Forelimb muscle (tissue), 1 donor: ENCODE measurements around the gene BTBD7. TPM values are rescaled to one million over a fixed set of nuclear protein-coding genes. Genes with fewer than 3 reads are reported as not detected.

ENCODE experiments used
- DNase-seq: peaks from one replicate; pipeline ENCODE4 v3.0.0-alpha.2; 2013; ENCODE audit warnings: low read depth
- polyA plus RNA-seq: library from polyadenylated mRNA; unstranded; fragments of 120-200 nt; gene quantifications from one replicate; pipeline ENCODE4 v1.2.1, GENCODE V29; 2013; ENCODE audit not compliant: insufficient read length

The BTBD7 gene
- polyA plus RNA-seq, 1 donor, result 19.3 TPM

DNA sequence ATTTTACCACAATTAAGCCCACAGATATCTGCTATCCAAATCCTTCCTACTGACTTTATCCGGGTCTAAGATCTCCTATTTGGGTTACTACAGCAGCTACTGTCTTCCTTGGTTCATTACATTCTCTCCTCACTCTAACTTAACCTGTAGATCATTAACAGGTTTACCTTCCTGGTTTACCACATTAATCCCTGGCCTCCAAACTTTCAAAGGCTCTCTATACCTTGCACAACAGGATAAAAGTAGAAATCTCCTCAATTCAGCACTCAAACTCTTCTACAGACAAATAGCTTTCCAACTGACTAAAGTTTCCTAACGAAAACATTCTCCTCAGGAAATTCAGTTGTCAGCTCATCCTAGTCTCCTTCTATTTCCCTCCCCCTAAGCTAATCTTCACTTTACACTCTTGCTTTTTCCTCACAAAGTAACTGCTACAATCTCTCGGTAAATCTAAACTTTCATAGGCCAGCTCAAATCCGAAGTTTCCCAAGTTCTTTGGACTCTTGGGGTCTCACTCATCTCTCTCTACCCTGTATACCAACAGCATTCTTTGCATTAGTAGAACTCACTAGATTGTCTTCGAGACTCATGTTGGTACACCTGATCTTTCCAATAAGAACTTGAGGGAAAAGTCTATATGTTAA, 2.7 kb downstream of the BTBD7 start:
- DNase-seq, result no peak

- no peak for DNase-seq
Observed at GRCh38 chr14:93328546-93328945, 4.3 kb downstream of the BTBD7 start.

- no peak for DNase-seq
Observed at GRCh38 chr14:93326196-93326595, 6.6 kb downstream of the BTBD7 start.

DNA sequence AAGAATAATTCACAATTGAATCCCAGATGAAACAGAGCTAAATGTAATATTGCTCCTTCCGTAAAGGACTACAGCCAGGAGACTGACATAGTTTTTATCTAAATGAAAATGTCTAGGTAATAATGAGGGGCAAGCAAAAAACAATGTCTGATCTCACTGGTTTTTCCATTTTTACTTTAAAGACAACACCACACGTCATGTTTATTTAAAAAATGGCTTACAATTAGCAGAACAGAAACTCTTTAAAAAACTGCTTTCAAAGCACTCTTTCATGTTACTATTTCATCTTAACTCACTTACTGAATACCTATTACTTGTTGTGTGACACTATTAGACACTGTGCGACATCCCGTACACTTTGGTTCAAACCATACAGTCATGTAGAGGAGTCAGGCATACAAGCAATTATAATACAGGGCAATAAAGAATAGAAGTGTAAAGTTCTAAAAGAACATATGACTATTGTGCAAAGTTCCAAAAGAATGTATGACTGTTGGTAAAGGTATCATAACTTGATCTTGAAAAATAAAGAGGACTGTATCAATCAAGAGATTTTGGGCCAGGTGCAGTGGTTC, 9.1 kb downstream of the BTBD7 start:
- DNase-seq, result no peak

DNA sequence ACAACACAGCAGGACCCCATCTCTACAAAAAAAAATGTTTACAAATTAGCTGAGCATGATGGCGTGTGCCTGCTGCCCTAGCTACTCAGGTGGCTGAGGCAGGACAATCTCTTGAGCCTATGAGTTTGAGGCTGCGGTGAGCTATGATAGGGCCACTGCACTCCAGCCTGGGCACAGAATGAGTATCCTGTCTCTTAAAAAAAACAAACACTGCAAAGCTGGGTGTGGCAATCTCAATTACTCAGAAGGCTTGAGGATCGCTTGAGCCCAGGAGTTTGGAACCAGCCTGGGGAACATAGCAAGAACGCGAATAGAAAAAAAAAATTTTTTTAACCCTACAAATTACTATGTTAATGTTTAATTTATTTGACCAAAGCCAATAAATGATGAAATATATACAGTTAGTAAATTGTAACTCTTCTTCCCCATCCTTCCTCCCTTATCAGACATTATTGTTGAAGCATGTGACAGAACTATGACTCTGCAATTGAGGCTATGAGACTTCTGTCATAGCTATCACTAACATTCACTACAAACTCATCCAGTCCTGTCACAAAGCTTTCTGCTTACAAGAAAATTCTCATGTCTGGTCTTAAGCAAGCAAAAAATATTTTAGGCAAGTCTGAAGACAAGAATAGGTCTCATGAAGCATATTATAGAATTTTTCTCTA, 9.8 kb downstream of the BTBD7 start:
- no peak for DNase-seq

DNA sequence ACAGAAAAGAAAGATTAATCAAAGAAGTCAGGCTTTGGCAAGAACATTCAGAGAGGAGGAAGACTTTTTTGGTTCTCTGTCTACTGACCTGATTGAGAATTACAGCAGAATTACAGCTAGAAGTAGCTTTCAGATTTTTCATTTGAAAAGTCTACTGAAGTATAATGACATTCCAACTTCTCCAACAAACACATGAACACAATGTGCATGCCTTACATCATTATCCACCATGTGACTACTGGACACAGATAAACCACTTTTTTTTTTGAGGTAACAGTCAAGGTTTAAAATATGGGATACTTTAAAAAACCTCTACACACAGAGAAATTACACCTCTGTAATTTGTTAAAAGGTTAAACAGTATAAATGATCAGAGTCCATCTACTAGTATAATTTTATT, 12.3 kb downstream of the BTBD7 start:
- no peak for DNase-seq

- no peak for DNase-seq
Observed at GRCh38 chr14:93319958-93320357, 12.9 kb downstream of the BTBD7 start.

GRCh38 chr14:93319494-93319893, 13.3 kb downstream of the BTBD7 start:
- no peak for DNase-seq

DNA sequence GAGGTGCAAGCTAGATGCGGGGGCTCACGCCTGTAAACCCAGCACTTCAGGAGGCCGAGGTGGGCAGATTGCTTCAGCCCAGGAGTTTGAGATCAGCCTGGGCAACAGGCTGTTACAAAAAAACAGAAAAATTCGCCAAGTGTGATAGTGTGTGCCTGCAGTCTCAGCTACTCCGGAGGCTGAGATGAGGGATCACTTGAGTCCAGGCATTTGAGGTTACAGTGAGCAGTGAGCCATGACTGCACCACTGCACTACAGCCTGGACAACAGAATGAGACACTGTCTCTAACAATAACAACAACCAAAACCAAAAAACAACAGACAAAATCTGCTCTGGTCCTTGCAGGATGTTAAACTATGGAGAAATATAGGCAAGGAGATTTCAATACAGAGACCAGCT, 13.9 kb downstream of the BTBD7 start:
- DNase-seq, result no peak

DNA sequence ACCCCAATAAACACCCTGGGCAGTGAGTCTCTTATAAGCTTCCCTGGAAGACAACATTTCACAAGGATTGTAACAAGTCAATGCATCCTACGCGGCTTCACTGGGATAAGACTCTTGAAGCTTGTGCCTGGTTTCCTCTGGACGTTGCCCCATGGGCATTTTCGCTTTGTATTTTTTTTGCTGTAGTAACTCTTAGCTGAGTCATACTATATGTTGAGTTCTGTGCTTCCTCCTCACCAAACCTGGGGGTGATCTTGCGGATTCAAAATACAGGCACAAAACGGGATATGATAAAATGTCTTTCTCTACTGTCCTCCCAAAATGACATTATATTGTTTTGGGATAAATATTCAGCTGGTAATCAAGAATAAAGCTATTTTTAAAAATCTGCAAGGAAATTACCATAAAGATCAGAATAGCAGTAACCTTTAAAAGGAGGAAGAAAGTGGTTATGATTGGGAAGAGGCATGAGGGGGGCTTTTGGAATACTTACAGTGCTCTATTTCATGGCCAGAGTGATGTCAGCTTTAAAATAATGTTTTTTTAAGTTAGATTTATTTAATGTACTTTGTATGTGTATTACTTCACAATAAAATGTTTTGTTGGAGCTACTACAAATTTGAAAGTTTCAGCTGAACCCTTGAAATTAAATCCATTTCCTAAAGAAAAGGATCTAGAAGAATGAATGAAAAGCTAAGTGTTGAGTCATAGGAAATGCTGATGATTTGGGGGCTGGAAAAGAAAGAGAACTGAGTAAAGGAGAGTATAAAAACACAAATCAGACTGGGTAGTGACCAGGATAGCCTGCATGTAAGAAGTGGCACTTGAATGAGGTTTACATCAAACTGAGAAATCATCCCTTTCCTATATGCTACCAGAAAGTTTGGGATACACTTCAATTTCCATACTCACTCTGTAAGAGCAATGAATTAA, 14.7 kb downstream of the BTBD7 start:
- no peak for DNase-seq

DNA sequence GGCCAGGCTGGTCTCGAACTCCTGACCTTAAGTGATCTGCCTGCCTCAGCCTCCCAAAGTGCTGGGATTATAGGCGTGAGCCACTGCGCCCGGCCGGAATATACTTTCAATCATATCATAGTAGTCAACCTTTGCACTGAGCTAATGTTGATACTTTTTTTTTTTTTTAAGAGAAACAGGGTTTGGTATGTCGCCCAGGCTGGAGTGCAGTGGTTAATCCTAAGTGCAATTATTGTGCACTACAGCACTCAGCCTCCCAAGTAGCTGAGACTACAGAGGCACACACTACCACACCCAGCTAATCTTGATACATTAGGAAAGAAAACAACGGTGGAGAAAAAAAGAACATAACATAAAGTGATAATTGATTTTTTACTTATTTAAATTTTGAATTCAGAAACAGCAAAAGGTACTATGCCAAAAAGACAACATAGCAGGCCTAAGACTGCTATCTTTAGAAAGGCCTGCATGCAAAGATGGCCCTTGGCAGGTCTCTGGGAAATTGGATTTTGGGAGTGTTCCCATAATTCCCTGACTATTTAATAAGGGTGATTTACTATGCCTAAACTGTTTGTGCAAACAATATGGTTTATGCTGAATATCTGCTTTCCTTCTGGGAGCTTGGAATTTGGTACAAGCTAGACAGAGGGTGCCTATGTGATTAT, 15.5 kb downstream of the BTBD7 start:
- DNase-seq, result no peak

DNA sequence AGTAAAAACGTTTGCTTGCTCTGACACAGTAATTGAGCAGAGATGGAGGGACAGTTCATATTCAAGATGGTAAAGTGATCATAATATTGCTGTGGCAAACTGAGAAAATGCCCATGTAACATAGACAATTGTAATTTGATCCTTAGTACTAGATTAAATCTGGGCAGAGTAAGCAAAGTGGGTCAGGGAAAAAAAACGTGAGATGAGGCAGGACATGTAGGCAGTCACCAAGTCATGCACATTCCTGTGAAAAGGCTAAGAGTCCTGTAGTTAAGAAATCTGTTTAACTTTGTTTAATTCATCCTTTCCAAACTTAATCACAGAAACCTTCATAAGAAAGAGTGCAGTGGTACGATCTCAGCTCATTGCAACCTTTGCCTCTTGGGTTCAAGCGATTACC, 16.1 kb downstream of the BTBD7 start:
- no peak for DNase-seq

DNA sequence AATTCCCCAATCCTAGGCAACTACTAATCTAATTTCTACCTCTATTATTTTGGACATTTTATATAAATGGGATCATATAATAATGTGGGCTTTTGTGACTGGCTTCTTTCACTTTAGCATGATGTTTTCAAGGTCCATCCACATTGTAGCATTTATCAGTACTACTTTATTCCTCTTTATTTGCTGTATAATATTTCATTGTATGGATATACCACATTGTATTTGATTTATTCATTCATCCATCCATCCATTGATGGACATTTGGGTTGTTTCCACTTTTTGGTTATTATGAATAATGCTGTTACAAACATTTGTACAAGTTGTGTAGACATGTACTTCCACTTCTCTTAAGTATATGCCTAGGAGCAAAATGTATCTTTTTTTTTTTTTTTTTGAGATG, 17.3 kb downstream of the BTBD7 start:
- DNase-seq, result no peak

DNA sequence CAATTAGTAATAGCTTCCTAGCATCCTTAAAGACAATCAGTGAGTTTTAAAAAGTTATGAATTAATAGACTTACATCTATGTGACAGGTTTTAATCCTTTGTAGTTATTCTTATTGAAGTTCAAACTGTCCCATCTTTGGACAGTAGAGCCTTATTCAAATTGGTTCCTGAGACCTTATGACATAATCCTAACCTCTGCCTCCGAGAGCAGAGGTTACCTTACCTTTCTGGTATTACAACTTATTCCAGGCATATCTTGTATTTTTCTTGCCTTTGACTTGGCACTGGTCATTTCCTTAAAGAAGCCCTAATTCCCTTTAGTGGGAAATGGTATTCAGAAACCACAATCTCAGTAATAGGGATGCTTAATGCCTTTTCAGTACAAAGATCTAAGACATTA, 21.8 kb downstream of the BTBD7 start:
- DNase-seq, result no peak

- no peak for DNase-seq
Observed at GRCh38 chr14:93309427-93309966, 23.3 kb downstream of the BTBD7 start.

- DNase-seq, result no peak
Observed at GRCh38 chr14:93308686-93309345, 24.0 kb downstream of the BTBD7 start.

GRCh38 chr14:93306812-93307211, 26.0 kb downstream of the BTBD7 start:
- DNase-seq, result no peak

- DNase-seq, result no peak
Observed at GRCh38 chr14:93305725-93306418, 27.0 kb downstream of the BTBD7 start.

- no peak for DNase-seq
Observed at GRCh38 chr14:93304771-93305170, 28.1 kb downstream of the BTBD7 start.

- DNase-seq, result no peak
Observed at GRCh38 chr14:93303659-93304058, 29.2 kb downstream of the BTBD7 start.
